GM23248 (cell line): ENCODE results near the gene RDX. TPM values are rescaled to one million over a fixed set of nuclear protein-coding genes. Genes with fewer than 3 reads are reported as not detected.
"Not testable (repeated sequence)": the region's sequence is repeated elsewhere in the genome, so short reads cannot be mapped to it uniquely, and the experiment has no call there.

Source experiments
- DNase-seq: peaks from one replicate; pipeline ENCODE4 v3.0.0-alpha.2; 2015
- H2AFZ ChIP-seq: fragments of 200-600 bp; sonication (generic); 2 replicates; pipeline ENCODE4 v1.6.1; 2016; ENCODE audit warnings: antibody characterized with exemption
- H3F3A ChIP-seq: fragments of 200-600 bp; sonication (generic); 2 replicates; pipeline ENCODE4 v1.6.1; 2016; ENCODE audit warnings: mild to moderate bottlenecking, antibody characterized with exemption, mixed run types; ENCODE audit not compliant: insufficient read depth
- H3K27ac ChIP-seq: fragments of 200-600 bp; sonication (generic); 2 replicates; pipeline ENCODE4 v1.5.1; 2016; ENCODE audit warnings: mild to moderate bottlenecking
- H3K27me3 ChIP-seq: fragments of 200-600 bp; sonication (generic); replicated peaks from 2 replicates; pipeline ENCODE4 v1.6.1; 2016; ENCODE audit warnings: mild to moderate bottlenecking; ENCODE audit not compliant: insufficient read depth
- H3K36me3 ChIP-seq: fragments of 200-600 bp; sonication (generic); 2 replicates; pipeline ENCODE4 v1.6.1; 2016; ENCODE audit warnings: low read depth, mild to moderate bottlenecking
- H3K4me1 ChIP-seq: fragments of 200-600 bp; sonication (generic); 2 replicates; pipeline ENCODE4 v1.6.1; 2016; ENCODE audit warnings: mild to moderate bottlenecking; ENCODE audit not compliant: insufficient read depth
- H3K4me2 ChIP-seq: fragments of 200-600 bp; sonication (generic); one replicate; pipeline ENCODE4 v1.6.1; 2016; ENCODE audit warnings: mild to moderate bottlenecking; ENCODE audit not compliant: unreplicated experiment
- H3K4me3 ChIP-seq: fragments of 200-600 bp; sonication (generic); 2 replicates; pipeline ENCODE4 v1.5.1; 2016; ENCODE audit warnings: mild to moderate bottlenecking
- H3K79me2 ChIP-seq: fragments of 200-600 bp; sonication (generic); 2 replicates; pipeline ENCODE4 v1.6.1; 2016; ENCODE audit warnings: mild to moderate bottlenecking; ENCODE audit not compliant: insufficient read depth
- H3K9ac ChIP-seq: fragments of 200-600 bp; sonication (generic); 2 replicates; pipeline ENCODE4 v1.6.1; 2016; ENCODE audit warnings: mild to moderate bottlenecking
- H3K9me2 ChIP-seq: fragments of 200-600 bp; sonication (generic); 2 replicates; pipeline ENCODE4 v1.6.1; 2016; ENCODE audit warnings: mixed run types, mild to moderate bottlenecking, moderate library complexity; ENCODE audit not compliant: insufficient read depth
- H3K9me3 ChIP-seq: fragments of 200-600 bp; sonication (generic); one replicate; pipeline ENCODE4 v1.6.1; 2017; ENCODE audit warnings: low read depth
- H4K20me1 ChIP-seq: fragments of 200-600 bp; sonication (generic); 2 replicates; pipeline ENCODE4 v1.6.0; 2016; ENCODE audit not compliant: insufficient read depth
- EZH2 ChIP-seq: fragments of 200-600 bp; sonication (generic); IDR thresholded peaks from 2 replicates; pipeline ENCODE4 v1.6.1; 2018; ENCODE audit warnings: antibody characterized with exemption, mild to moderate bottlenecking; ENCODE audit not compliant: insufficient read depth, poor library complexity, severe bottlenecking
- EZH2phosphoT487 ChIP-seq: fragments of 200-600 bp; sonication (generic); IDR thresholded peaks from 2 replicates; pipeline ENCODE4 v1.6.1; 2018; ENCODE audit warnings: antibody characterized with exemption, moderate library complexity, mild to moderate bottlenecking, low read depth; ENCODE audit not compliant: insufficient read depth
- WGBS, 2 experiments: methylation state at CpG; one replicate each; pipeline ENCODE4 v1.1.6; 2015 to 2017; ENCODE audit warnings: low lambda C conversion rate in 2 of 2, low coverage in 1 of 2; ENCODE audit errors: missing lambda C conversion rate in 2 of 2; 5-methylcytosine and 5-hydroxymethylcytosine counted together
- in situ Hi-C: fragments of 300-500 bp; cut with MboI; formaldehyde crosslinking; loops from 2 replicates; pipeline ENCODE4 v1.15.0; 2020
- polyA plus RNA-seq: library from polyadenylated mRNA; unstranded; fragments of >200 nt; fragmentation: Nextera tagmentation; extraction: Ambion mirVana; gene quantifications from 2 replicates; pipeline ENCODE4 v1.2.1, GENCODE V29; 2016
- total RNA-seq: library from RNA; depleted of rRNA; stranded (reverse); fragments of >200 nt; shearing (Covaris generic); gene quantifications from 2 replicates; pipeline ENCODE4 v1.2.3, GENCODE V29; 2014

RDX gene
- total and polyA plus RNA-seq, 2 experiments from 2014 or later: 69.5 to 95.4 TPM

GRCh38 chr11:110198031-110198729 lies 98.2 kb downstream of the RDX start:
- H4K20me1 ChIP-seq: no peaks in the 10 kb centered on the region
- no peaks in the 10 kb centered on the region for H3K36me3 ChIP-seq
- H2AFZ ChIP-seq: no peak overlapping the region
- H3F3A ChIP-seq: peaks cover 42% of the 10 kb centered on the region
- peak; percentile 67 for DNase-seq
- H3K4me3 ChIP-seq: no peak overlapping the region
- no peaks in the 10 kb centered on the region for H3K9me2 ChIP-seq
- no peak overlapping the region for H3K9ac ChIP-seq
- peak overlapping the region; percentile 7 for H3K4me2 ChIP-seq
- H3K79me2 ChIP-seq: no peaks in the 10 kb centered on the region
- no peaks in the 10 kb centered on the region for H3K27me3 ChIP-seq
- 85 to 89% methylated on average over 8 to 9 of the region's 9 CpGs for WGBS, 2 experiments
- no peaks in the 10 kb centered on the region for H3K9me3 ChIP-seq
- H3K27ac ChIP-seq: no peak overlapping the region
- no peak for TF ChIP-seq EZH2
- 0 out of 2 replicates have a peak, but pooled peaks have one; percentile 50 for TF ChIP-seq EZH2phosphoT487
- peaks cover 50% of the 10 kb centered on the region for H3K4me1 ChIP-seq
- in situ Hi-C loops: no loop called here

DNA sequence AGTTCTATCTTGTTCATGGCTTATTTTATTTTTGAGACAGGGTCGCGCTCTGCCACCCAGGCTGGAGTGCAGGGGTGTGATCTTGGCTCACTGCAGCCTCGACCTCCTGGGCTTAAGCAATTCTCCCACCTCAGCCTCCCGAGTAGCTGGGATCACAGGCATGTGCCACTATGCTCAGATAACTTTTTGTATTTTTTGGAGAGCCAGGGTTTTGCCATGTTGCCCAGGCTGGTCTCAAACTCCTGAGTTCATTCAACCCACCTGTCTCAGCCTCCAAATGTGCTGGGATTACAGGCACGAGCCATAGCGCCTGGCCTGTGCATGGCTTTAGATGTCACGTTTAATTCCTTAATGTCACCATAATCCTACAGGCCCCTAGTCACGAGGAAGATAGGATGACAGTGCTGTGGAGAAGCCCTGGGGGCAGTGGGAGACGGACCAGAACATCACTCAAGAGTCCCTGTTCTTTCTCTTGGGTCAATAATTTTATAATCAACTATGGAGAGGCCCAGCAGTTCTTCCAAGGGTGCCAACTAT lies 99.5 kb downstream of the RDX start:
- H3F3A ChIP-seq: peaks cover 44% of the 10 kb centered on the region
- H3K36me3 ChIP-seq: no peaks in the 10 kb centered on the region
- no peak overlapping the region for H3K4me2 ChIP-seq
- no peak overlapping the region for H3K4me3 ChIP-seq
- H3K9ac ChIP-seq: no peak overlapping the region
- no peaks in the 10 kb centered on the region for H3K9me3 ChIP-seq
- no peak for TF ChIP-seq EZH2
- no peak for TF ChIP-seq EZH2phosphoT487
- 91 to 95% methylated on average over 9 of the region's 9 CpGs for WGBS, 2 experiments
- no peaks in the 10 kb centered on the region for H3K79me2 ChIP-seq
- in situ Hi-C loops: no loop called here
- DNase-seq: no peak
- peaks cover 50% of the 10 kb centered on the region for H3K4me1 ChIP-seq
- no peaks in the 10 kb centered on the region for H4K20me1 ChIP-seq
- H2AFZ ChIP-seq: no peak overlapping the region
- no peak overlapping the region for H3K27ac ChIP-seq
- H3K27me3 ChIP-seq: no peaks in the 10 kb centered on the region
- no peaks in the 10 kb centered on the region for H3K9me2 ChIP-seq

- Histone ChIP-seq H3K9ac (no peak overlapping the region), H3K79me2 (no peaks in the 10 kb centered on the region), H3F3A (peaks cover 44% of the 10 kb centered on the region), H2AFZ (no peak overlapping the region), H3K36me3 (no peaks in the 10 kb centered on the region), H3K4me2 (peak overlapping the region; percentile 32), H3K9me3 (no peaks in the 10 kb centered on the region), H4K20me1 (no peaks in the 10 kb centered on the region), H3K27me3 (no peaks in the 10 kb centered on the region), H3K27ac (0 out of 2 replicates have a peak overlapping the region, but pooled peaks have one; percentile 9), H3K4me3 (no peak overlapping the region), H3K9me2 (no peaks in the 10 kb centered on the region), H3K4me1 (peaks cover 50% of the 10 kb centered on the region)
- no peak for TF ChIP-seq EZH2
- TF ChIP-seq EZH2phosphoT487: no peak
- 60 to 61% methylated on average over 5 of the region's 5 CpGs for WGBS, 2 experiments
- in situ Hi-C loops: no loop called here
- peak; percentile 78 for DNase-seq
These were observed 100.1 kb downstream of the RDX start for GRCh38 chr11:110196241-110196754.

DNA sequence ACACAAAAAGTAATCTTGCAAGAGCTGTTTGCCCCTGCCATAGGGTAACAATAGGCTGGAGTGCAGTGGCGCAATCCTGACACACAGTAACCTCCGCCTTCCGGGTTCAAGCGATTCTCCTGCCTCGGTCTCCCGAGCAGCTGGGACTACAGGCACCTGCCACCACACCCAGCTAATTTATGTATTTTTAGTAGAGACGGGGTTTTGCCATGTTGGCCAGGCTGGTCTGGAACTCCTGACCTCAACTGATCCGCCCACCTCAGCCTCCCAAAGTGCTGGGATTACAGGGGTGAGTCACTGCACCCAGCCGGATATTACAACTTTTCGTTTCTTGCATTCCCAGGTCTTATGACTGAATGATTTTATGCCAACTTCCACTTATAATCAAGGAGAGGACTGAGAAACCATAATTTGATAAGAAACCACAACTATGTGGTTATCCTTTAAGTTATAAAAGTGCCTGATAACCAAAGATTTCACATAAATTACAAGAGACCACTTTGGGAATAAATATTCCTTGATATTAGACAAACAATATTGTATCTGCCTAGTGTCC lies 102.1 kb downstream of the RDX start:
- peak; percentile 72 for DNase-seq
- H3K9me3 ChIP-seq, H3K4me3 ChIP-seq, H3K9me2 ChIP-seq, H3K79me2 ChIP-seq, H3K27ac ChIP-seq, H3K27me3 ChIP-seq, in situ Hi-C loops, H3K9ac ChIP-seq, H4K20me1 ChIP-seq, H3K36me3 ChIP-seq, H2AFZ ChIP-seq: not testable (repeated sequence)
- H3K4me2 ChIP-seq: peak overlapping the region; percentile 7
- peaks cover 32% of the 10 kb centered on the region for H3F3A ChIP-seq
- peaks cover 41% of the 10 kb centered on the region for H3K4me1 ChIP-seq
- 52 to 54% methylated on average over 10 of the region's 10 CpGs for WGBS, 2 experiments

DNA sequence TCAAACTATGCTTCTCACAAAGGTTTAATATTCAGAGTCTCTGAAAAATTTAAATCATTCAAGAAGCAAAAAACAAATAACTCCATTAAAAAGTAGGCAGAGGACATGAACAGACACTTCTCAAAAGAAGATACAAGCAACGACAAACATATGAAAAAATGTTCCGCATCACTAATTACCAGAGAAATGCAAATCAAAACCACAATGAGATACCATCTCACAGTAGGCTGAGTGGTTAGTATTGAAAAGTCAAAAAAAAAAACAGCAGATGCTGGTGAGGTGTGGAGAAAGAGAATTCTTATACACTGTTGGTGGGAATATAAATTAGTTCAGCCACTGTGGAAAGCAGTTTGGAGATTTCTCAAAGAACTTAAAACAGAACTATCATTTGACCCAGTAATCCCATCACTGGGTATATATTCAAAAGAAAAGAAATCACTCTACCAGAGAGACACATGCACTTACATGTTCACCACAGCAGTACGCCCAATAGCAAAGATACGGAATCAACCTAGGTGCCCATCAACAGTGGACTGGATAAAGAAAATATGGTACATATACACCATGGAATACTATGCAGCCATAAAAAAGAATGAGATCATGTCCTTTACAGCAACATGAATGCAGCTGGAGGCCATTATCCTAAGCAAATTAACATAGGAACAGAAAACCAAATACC lies 103.7 kb downstream of the RDX start:
- H3K9me3 ChIP-seq, H2AFZ ChIP-seq, H3K27ac ChIP-seq, H3K4me2 ChIP-seq, H3K36me3 ChIP-seq, DNase-seq, in situ Hi-C loops, H4K20me1 ChIP-seq, H3K4me3 ChIP-seq, H3K27me3 ChIP-seq, H3K9me2 ChIP-seq, H3K79me2 ChIP-seq, H3K9ac ChIP-seq: not testable (repeated sequence)
- WGBS, 2 experiments: 95 to 98% methylated on average over 4 of the region's 4 CpGs
- peaks cover 35% of the 10 kb centered on the region for H3K4me1 ChIP-seq
- peaks cover 32% of the 10 kb centered on the region for H3F3A ChIP-seq
